Measurements from ENCODE around the gene SETBP1. TPM values are rescaled to one million over a fixed set of nuclear protein-coding genes. Genes with fewer than 3 reads are reported as not detected.

Gene SETBP1
- total RNA-seq, 1 experiment from 2014 or later = 3.4 TPM

- Histone ChIP-seq H3K36me3 (ENCODE audit: insufficient read depth, low read length) (no peaks in the 10 kb centered on the region), H3K9ac (ENCODE audit: low read length) (no peak overlapping the region), H3K9me3 (ENCODE audit: low read length) (no peaks in the 10 kb centered on the region), H3K4me3 (ENCODE audit: low read length) (no peak overlapping the region), H2AFZ (ENCODE audit: low read length) (no peak overlapping the region), H3K9me2 (replicated peaks; ENCODE audit: insufficient read depth, low read length) (no peaks in the 10 kb centered on the region), H4K20me1 (ENCODE audit: insufficient read depth, low read depth, low read length) (no peaks in the 10 kb centered on the region), H3K79me2 (ENCODE audit: low read length) (no peaks in the 10 kb centered on the region), H3K27me3 (ENCODE audit: low read length) (no peaks in the 10 kb centered on the region), H3K27ac (ENCODE audit: low read length) (no peak overlapping the region), H3K4me1 (ENCODE audit: low read length) (peaks cover 10% of the 10 kb centered on the region), H3K4me2 (ENCODE audit: low read depth, low read length, poor library complexity, severe bottlenecking) (no peak overlapping the region)
- no peak for DNase-seq
These were observed 21.9 kb downstream of the SETBP1 start for GRCh38 chr18:44702594-44702993.

- no peaks in the 10 kb centered on the region for H3K36me3 ChIP-seq (ENCODE audit: insufficient read depth, low read length)
- H3K9me2 ChIP-seq (replicated peaks; ENCODE audit: insufficient read depth, low read length) = no peaks in the 10 kb centered on the region
- no peaks in the 10 kb centered on the region for H3K9me3 ChIP-seq (ENCODE audit: low read length)
- H3K4me3 ChIP-seq (ENCODE audit: low read length) = no peak overlapping the region
- no peak for DNase-seq
- no peaks in the 10 kb centered on the region for H3K27me3 ChIP-seq (ENCODE audit: low read length)
- H3K4me2 ChIP-seq (ENCODE audit: low read depth, low read length, poor library complexity, severe bottlenecking) = no peak overlapping the region
- no peak overlapping the region for H3K27ac ChIP-seq (ENCODE audit: low read length)
- H3K4me1 ChIP-seq (ENCODE audit: low read length) = peaks cover 12% of the 10 kb centered on the region
- no peak overlapping the region for H2AFZ ChIP-seq (ENCODE audit: low read length)
- no peaks in the 10 kb centered on the region for H3K79me2 ChIP-seq (ENCODE audit: low read length)
- H4K20me1 ChIP-seq (ENCODE audit: insufficient read depth, low read depth, low read length) = no peaks in the 10 kb centered on the region
- no peak overlapping the region for H3K9ac ChIP-seq (ENCODE audit: low read length)
These were observed 23.6 kb downstream of the SETBP1 start for GRCh38 chr18:44704135-44704789.

DNA sequence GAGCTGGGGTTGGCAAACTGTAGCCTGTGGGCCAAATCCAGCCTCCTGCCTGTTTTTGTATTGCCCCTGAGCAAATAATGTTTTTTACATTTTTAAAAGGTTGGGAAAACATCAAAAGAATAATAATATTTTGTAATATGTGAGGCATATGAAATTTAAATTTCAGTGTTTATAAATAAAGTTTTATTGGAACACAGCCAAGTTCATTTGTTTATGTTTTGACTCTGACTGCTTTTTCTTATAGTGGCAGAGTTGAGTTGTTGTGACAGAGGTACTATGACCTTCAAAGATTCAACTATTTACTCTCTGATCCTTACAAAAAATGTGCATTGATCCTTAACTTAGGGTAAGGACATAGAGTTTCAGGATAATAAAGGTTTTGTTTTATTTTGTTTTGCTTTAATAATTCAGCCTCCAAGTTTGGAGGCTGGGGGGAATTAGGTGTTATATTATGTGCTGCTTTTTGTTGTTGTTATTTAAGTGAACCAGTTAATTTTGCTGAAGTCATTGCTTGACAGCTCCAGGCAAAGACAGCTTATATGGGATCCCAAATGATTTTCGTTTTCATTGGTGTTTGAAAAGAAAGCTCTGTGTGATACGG is 24.5 kb downstream of the SETBP1 start:
- no peak overlapping the region for H3K4me2 ChIP-seq (ENCODE audit: low read depth, low read length, poor library complexity, severe bottlenecking)
- H3K9ac ChIP-seq (ENCODE audit: low read length) = no peak overlapping the region
- no peaks in the 10 kb centered on the region for H3K36me3 ChIP-seq (ENCODE audit: insufficient read depth, low read length)
- H3K27me3 ChIP-seq (ENCODE audit: low read length) = no peaks in the 10 kb centered on the region
- no peak overlapping the region for H3K27ac ChIP-seq (ENCODE audit: low read length)
- H2AFZ ChIP-seq (ENCODE audit: low read length) = no peak overlapping the region
- no peak for DNase-seq
- H3K4me1 ChIP-seq (ENCODE audit: low read length) = peaks cover 12% of the 10 kb centered on the region
- H3K9me2 ChIP-seq (replicated peaks; ENCODE audit: insufficient read depth, low read length) = no peaks in the 10 kb centered on the region
- no peaks in the 10 kb centered on the region for H3K79me2 ChIP-seq (ENCODE audit: low read length)
- H3K9me3 ChIP-seq (ENCODE audit: low read length) = no peaks in the 10 kb centered on the region
- H3K4me3 ChIP-seq (ENCODE audit: low read length) = no peak overlapping the region
- H4K20me1 ChIP-seq (ENCODE audit: insufficient read depth, low read depth, low read length) = no peaks in the 10 kb centered on the region

DNA sequence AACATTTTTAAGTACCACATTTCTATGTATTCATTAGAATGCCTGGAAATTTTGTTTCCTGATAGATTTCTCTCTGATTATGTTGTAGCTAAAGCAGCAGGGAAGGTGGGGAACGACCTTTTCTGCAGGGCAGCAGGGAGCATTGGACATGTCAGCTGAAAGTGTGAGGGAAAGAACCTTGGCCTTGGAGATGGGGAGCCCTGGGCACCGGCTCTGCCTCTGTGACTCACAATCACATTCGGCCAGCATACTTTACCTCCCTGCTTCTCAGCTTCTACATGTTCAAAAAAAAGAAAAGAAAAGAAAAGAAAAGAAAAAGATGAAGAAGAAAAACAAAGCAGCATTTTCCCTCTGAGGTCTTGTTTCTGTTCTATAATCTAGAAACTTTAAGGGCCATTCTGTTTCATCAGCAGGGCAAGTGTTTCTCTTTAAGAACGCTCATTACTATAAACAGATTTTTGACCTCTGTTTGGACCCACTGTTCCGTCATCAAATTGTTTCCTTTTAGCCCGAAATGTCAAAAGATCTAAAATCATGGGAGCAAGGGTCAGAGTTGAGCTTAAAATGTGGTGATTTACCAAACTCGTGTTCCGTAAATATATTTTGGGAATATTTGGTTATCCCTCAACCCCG is 27.9 kb downstream of the SETBP1 start:
- Histone ChIP-seq H3K79me2 (ENCODE audit: low read length) (no peaks in the 10 kb centered on the region), H3K9me3 (ENCODE audit: low read length) (no peaks in the 10 kb centered on the region), H3K4me3 (ENCODE audit: low read length) (no peak overlapping the region), H2AFZ (ENCODE audit: low read length) (no peak overlapping the region), H4K20me1 (ENCODE audit: insufficient read depth, low read depth, low read length) (no peaks in the 10 kb centered on the region), H3K4me2 (ENCODE audit: low read depth, low read length, poor library complexity, severe bottlenecking) (no peak overlapping the region), H3K9ac (ENCODE audit: low read length) (no peak overlapping the region), H3K27ac (ENCODE audit: low read length) (no peak overlapping the region), H3K9me2 (replicated peaks; ENCODE audit: insufficient read depth, low read length) (no peaks in the 10 kb centered on the region), H3K27me3 (ENCODE audit: low read length) (no peaks in the 10 kb centered on the region), H3K36me3 (ENCODE audit: insufficient read depth, low read length) (no peaks in the 10 kb centered on the region), H3K4me1 (ENCODE audit: low read length) (0 out of 2 replicates have a peak, but pooled peaks cover 2% of the 10 kb centered on the region)
- DNase-seq = no peak

DNA sequence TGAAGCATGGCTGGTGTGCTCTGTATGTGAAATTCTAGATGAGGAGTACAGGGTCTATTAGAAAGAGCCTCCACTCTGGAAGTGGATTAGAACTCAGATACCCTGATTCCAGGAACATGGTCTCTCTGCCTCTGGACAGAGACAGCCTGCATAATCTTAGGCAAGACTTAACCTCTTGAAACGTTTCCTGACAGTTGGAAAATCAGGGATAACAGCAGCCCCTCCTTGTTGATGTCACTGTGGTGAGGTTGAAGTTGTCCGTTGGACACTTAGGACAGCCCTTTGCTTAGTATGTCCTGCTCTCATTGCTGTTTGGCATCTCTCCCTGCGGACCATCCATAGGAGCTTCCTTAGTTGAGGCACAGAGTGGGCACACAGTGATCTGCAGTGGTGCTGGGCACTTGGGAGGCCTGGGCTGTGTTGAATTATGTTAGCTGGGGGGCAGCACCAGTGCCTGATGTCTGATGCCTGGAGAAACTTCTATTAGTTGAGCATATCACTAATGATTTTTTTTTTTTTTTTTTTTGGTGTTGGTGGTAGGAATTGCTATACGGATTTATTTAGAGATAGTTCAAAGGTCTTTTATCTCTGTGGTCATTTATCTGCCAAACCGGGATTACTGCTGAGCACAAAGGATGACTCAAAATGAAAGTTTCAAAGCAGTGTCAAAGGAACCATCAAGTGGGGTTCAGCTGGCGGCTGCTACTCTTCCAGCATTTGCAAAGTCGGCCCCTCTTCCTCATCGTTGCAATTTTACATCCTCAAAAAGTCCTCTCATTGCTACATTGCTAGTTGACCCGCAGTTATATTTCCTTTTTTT is 28.8 kb downstream of the SETBP1 start:
- no peak for DNase-seq

GRCh38 chr18:44710931-44711330 is 30.2 kb downstream of the SETBP1 start:
- H3K9me2 ChIP-seq (replicated peaks; ENCODE audit: insufficient read depth, low read length) = no peaks in the 10 kb centered on the region
- no peak overlapping the region for H2AFZ ChIP-seq (ENCODE audit: low read length)
- H3K9me3 ChIP-seq (ENCODE audit: low read length) = no peaks in the 10 kb centered on the region
- DNase-seq = no peak
- H3K36me3 ChIP-seq (ENCODE audit: insufficient read depth, low read length) = no peaks in the 10 kb centered on the region
- no peak overlapping the region for H3K4me2 ChIP-seq (ENCODE audit: low read depth, low read length, poor library complexity, severe bottlenecking)
- H3K27me3 ChIP-seq (ENCODE audit: low read length) = no peaks in the 10 kb centered on the region
- H3K27ac ChIP-seq (ENCODE audit: low read length) = no peak overlapping the region
- H3K4me3 ChIP-seq (ENCODE audit: low read length) = no peak overlapping the region
- H3K4me1 ChIP-seq (ENCODE audit: low read length) = 0 out of 2 replicates have a peak, but pooled peaks cover 2% of the 10 kb centered on the region
- H3K79me2 ChIP-seq (ENCODE audit: low read length) = no peaks in the 10 kb centered on the region
- no peak overlapping the region for H3K9ac ChIP-seq (ENCODE audit: low read length)
- H4K20me1 ChIP-seq (ENCODE audit: insufficient read depth, low read depth, low read length) = no peaks in the 10 kb centered on the region

More for the DNA sequence above, 28.8 kb downstream of the SETBP1 start:
- Histone ChIP-seq H4K20me1 (ENCODE audit: insufficient read depth, low read depth, low read length) (no peaks in the 10 kb centered on the region), H3K27me3 (ENCODE audit: low read length) (no peaks in the 10 kb centered on the region), H3K27ac (ENCODE audit: low read length) (no peak overlapping the region), H3K9me3 (ENCODE audit: low read length) (no peaks in the 10 kb centered on the region), H3K36me3 (ENCODE audit: insufficient read depth, low read length) (no peaks in the 10 kb centered on the region), H3K4me2 (ENCODE audit: low read depth, low read length, poor library complexity, severe bottlenecking) (no peak overlapping the region), H3K79me2 (ENCODE audit: low read length) (no peaks in the 10 kb centered on the region), H3K9me2 (replicated peaks; ENCODE audit: insufficient read depth, low read length) (no peaks in the 10 kb centered on the region), H3K9ac (ENCODE audit: low read length) (no peak overlapping the region), H3K4me1 (ENCODE audit: low read length) (0 out of 2 replicates have a peak, but pooled peaks cover 2% of the 10 kb centered on the region), H3K4me3 (ENCODE audit: low read length) (no peak overlapping the region), H2AFZ (ENCODE audit: low read length) (no peak overlapping the region)

DNA sequence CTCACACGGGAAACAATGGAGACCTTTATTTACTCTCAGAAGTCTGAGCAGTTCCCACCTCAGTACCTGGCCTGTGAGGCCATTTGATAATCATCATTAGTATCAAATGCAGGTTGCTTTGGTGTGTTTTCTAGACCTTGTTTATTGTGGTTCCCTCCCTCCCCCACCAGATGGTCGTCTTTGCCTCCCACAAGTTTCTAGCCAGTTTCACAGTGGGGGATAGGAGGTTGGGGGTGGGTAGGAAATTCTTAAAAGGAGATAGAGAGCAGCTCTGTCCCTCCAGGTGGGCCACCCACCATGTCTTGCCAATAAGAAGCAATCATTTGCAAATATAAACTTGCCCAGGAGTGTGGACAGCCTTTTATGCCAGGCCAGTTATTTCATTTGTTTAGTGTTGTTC is 31.3 kb downstream of the SETBP1 start:
- Histone ChIP-seq H3K79me2 (ENCODE audit: low read length) (no peaks in the 10 kb centered on the region), H3K9ac (ENCODE audit: low read length) (no peak overlapping the region), H4K20me1 (ENCODE audit: insufficient read depth, low read depth, low read length) (no peaks in the 10 kb centered on the region), H3K4me3 (ENCODE audit: low read length) (no peak overlapping the region), H3K4me1 (ENCODE audit: low read length) (0 out of 2 replicates have a peak, but pooled peaks cover 2% of the 10 kb centered on the region), H3K9me2 (replicated peaks; ENCODE audit: insufficient read depth, low read length) (no peaks in the 10 kb centered on the region), H3K4me2 (ENCODE audit: low read depth, low read length, poor library complexity, severe bottlenecking) (no peak overlapping the region), H3K9me3 (ENCODE audit: low read length) (no peaks in the 10 kb centered on the region), H3K36me3 (ENCODE audit: insufficient read depth, low read length) (no peaks in the 10 kb centered on the region), H3K27ac (ENCODE audit: low read length) (no peak overlapping the region), H3K27me3 (ENCODE audit: low read length) (no peaks in the 10 kb centered on the region), H2AFZ (ENCODE audit: low read length) (no peak overlapping the region)
- DNase-seq = no peak

DNA sequence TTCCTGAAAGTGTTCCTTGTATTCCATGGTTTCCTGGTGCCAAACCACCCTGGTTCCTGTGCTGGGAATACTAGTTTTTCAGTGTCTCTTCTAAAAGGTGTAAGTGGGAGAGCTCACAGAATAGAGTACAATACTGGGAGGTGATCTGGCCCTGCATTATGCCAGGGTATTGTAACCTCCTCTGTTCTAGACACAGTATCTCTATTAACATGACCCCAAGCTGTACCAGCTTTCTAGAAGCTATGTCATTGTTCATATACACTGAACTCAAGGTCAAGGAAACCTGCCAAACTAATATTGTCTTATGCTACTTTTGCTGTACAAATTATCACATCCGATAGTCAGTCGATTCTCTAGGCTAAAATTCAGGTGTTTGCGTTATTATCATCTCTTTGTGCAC is 32.7 kb downstream of the SETBP1 start:
- no peaks in the 10 kb centered on the region for H3K36me3 ChIP-seq (ENCODE audit: insufficient read depth, low read length)
- H3K9me3 ChIP-seq (ENCODE audit: low read length) = no peaks in the 10 kb centered on the region
- no peaks in the 10 kb centered on the region for H3K9me2 ChIP-seq (replicated peaks; ENCODE audit: insufficient read depth, low read length)
- H2AFZ ChIP-seq (ENCODE audit: low read length) = no peak overlapping the region
- no peak overlapping the region for H3K9ac ChIP-seq (ENCODE audit: low read length)
- no peak overlapping the region for H3K4me2 ChIP-seq (ENCODE audit: low read depth, low read length, poor library complexity, severe bottlenecking)
- DNase-seq = no peak
- H3K79me2 ChIP-seq (ENCODE audit: low read length) = no peaks in the 10 kb centered on the region
- no peaks in the 10 kb centered on the region for H4K20me1 ChIP-seq (ENCODE audit: insufficient read depth, low read depth, low read length)
- no peak overlapping the region for H3K4me3 ChIP-seq (ENCODE audit: low read length)
- no peaks in the 10 kb centered on the region for H3K27me3 ChIP-seq (ENCODE audit: low read length)
- 0 out of 2 replicates have a peak, but pooled peaks cover 2% of the 10 kb centered on the region for H3K4me1 ChIP-seq (ENCODE audit: low read length)
- H3K27ac ChIP-seq (ENCODE audit: low read length) = no peak overlapping the region
